ENCODE data around the gene CDRT15.

Gene CDRT15

GRCh38 chr17:14207791-14208190, 28.9 kb downstream of the CDRT15 start:
- no peak overlapping the region for H3K4me3 ChIP-seq (replicated peaks; ENCODE audit: low read depth, low read length)
- no peak for DNase-seq (ENCODE audit: extremely low read depth, low read depth)
- no peak for TF ChIP-seq CTCF (IDR thresholded peaks at IDR 0.05; ENCODE audit: low read depth, low read length, missing control alignments)

- no peak for TF ChIP-seq CTCF (IDR thresholded peaks at IDR 0.05; ENCODE audit: low read depth, low read length, missing control alignments)
- H3K4me3 ChIP-seq (replicated peaks; ENCODE audit: low read depth, low read length) = no peak overlapping the region
- DNase-seq (ENCODE audit: extremely low read depth, low read depth) = no peak
Observed at GRCh38 chr17:14206891-14207290, 29.8 kb downstream of the CDRT15 start.

- DNase-seq (ENCODE audit: extremely low read depth, low read depth) = no peak
- no peak overlapping the region for H3K4me3 ChIP-seq (replicated peaks; ENCODE audit: low read depth, low read length)
- no peak for TF ChIP-seq CTCF (IDR thresholded peaks at IDR 0.05; ENCODE audit: low read depth, low read length, missing control alignments)
Observed at GRCh38 chr17:14205992-14206461, 30.6 kb downstream of the CDRT15 start.

DNA sequence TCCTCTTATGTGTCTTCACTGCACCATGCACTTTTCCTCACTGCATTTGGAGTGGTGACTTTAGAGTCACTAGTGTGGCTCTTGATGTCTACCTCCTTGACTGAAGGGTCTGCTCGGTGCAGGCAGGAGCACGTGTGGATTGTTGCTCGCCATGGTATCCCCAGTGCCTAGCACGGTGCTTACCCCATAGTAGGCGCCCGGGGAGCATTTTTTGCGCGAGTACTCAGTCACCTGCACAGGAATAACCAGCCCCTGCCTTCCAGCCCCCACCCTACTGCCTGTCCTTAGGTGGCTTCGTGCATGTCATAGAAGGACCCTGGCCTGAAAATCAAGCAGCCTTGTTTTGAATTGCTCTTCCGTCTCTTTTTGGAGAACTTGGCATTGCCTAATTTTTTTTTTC, 31.3 kb downstream of the CDRT15 start:
- no peak for DNase-seq (ENCODE audit: extremely low read depth, low read depth)
- TF ChIP-seq CTCF (IDR thresholded peaks at IDR 0.05; ENCODE audit: low read depth, low read length, missing control alignments) = no peak
- H3K4me3 ChIP-seq (replicated peaks; ENCODE audit: low read depth, low read length) = no peak overlapping the region

DNA sequence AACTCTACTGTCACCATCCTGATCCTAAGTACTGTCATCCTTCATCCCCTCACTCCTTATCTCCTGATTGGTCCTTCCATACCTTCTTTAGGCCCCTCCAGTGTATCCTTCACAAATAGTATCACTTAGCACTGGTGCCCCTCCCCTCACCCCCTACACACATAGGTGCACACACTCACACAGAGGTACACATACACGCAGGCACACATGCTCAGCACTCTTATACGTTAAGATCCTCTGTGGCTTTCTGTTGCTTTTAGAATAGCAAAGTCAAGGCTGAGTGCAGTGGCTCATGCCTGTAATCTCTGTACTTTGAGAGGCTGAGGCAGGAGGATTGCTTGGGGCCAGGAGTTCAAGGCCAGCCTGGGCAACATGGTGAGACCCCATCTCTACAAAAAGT, 32.1 kb downstream of the CDRT15 start:
- H3K4me3 ChIP-seq (replicated peaks; ENCODE audit: low read depth, low read length) = no peak overlapping the region
- no peak for DNase-seq (ENCODE audit: extremely low read depth, low read depth)
- no peak for TF ChIP-seq CTCF (IDR thresholded peaks at IDR 0.05; ENCODE audit: low read depth, low read length, missing control alignments)

DNA sequence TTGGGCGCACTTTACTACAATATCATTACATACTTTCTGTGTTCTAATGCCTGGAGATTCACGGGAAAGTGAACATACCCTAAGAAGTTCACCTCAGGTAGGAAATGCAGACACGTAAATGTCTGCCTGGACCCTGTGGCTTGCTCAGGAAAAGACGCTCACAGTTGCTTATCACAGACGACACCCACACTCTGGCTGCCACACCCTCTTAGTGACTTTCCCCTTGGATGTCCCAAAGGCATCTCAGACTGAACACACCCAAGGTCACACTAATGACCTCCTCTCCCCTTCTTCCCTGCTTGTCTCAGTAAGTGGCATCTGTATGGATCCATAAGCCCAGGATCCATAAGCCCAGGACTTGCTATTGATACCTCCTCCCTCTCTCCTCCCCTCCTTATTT, 32.6 kb downstream of the CDRT15 start:
- DNase-seq (ENCODE audit: extremely low read depth, low read depth) = no peak
- no peak overlapping the region for H3K4me3 ChIP-seq (replicated peaks; ENCODE audit: low read depth, low read length)
- TF ChIP-seq CTCF (IDR thresholded peaks at IDR 0.05; ENCODE audit: low read depth, low read length, missing control alignments) = no peak

GRCh38 chr17:14203388-14203787, 33.3 kb downstream of the CDRT15 start:
- no peak for DNase-seq (ENCODE audit: extremely low read depth, low read depth)

More at GRCh38 chr17:14203388-14203787, 33.3 kb downstream of the CDRT15 start:
- TF ChIP-seq CTCF (IDR thresholded peaks at IDR 0.05; ENCODE audit: low read depth, low read length, missing control alignments) = peak; percentile 30
- H3K4me3 ChIP-seq (replicated peaks; ENCODE audit: low read depth, low read length) = no peak overlapping the region

All from HFF-Myc (cell line).